Right renal pelvis (tissue), 4 donors: ENCODE data around the gene CBX3. TPM values are rescaled to one million over a fixed set of nuclear protein-coding genes. Genes with fewer than 3 reads are reported as not detected.
"Not testable (repeated sequence)": the region's sequence is repeated elsewhere in the genome, so short reads cannot be mapped to it uniquely, and the experiment has no call there.

Source experiments
- DNase-seq, 4 donors: peaks; one replicate each; pipeline ENCODE4 v3.0.0-alpha.2; 2013; ENCODE audit warnings: low read depth in 4 of 4, low spot score in 3 of 4, missing footprints in 1 of 4
- polyA plus RNA-seq, 4 donors: library from polyadenylated mRNA; unstranded; fragments of 120-200 nt; gene quantifications; one replicate each; pipeline ENCODE4 v1.2.1, GENCODE V29; 2013; ENCODE audit not compliant: insufficient read length in 4 of 4

Gene CBX3
- polyA plus RNA-seq, 4 donors, result 301 to 379 (median 365) TPM

GRCh38 chr7:26200038-26200443, 1.5 kb upstream of the CBX3 start:
- peak in 2 of 4 donors; percentile 67 to 79 for DNase-seq

- peak; percentile 99 to 100 (median 99) for DNase-seq
Observed at GRCh38 chr7:26200444-26201246, 900 bp upstream of the CBX3 start, which contains the start of gene HNRNPA2B1. Gene HNRNPA2B1 (minus strand): TSS chr7:26200746. CDS start chr7:26200577, 169 bp downstream.

- DNase-seq, result peak in 1 of 4 donors; percentile 37
Observed at GRCh38 chr7:26202019-26202990, 760 bp downstream of the CBX3 start.

GRCh38 chr7:26203016-26203415, 1.5 kb downstream of the CBX3 start:
- DNase-seq, result no peak

GRCh38 chr7:26208040-26208439, 6.5 kb downstream of the CBX3 start:
- DNase-seq, result no peak

GRCh38 chr7:26212921-26213718, 11.6 kb downstream of the CBX3 start:
- no peak for DNase-seq

- no peak for DNase-seq
Observed at GRCh38 chr7:26213807-26214515, 12.4 kb downstream of the CBX3 start.

GRCh38 chr7:26216049-26216448, 14.5 kb downstream of the CBX3 start:
- DNase-seq, result no peak

GRCh38 chr7:26224359-26224758, 22.8 kb downstream of the CBX3 start:
- no peak for DNase-seq

GRCh38 chr7:26227987-26228386, 26.4 kb downstream of the CBX3 start:
- no peak for DNase-seq

GRCh38 chr7:26233902-26234511, 32.5 kb downstream of the CBX3 start:
- no peak for DNase-seq

GRCh38 chr7:26237035-26237807, 35.7 kb downstream of the CBX3 start:
- no peak for DNase-seq

GRCh38 chr7:26238032-26238431, 36.5 kb downstream of the CBX3 start:
- DNase-seq, result no peak

- DNase-seq, result no peak
Observed at GRCh38 chr7:26245150-26245549, 43.6 kb downstream of the CBX3 start.

- DNase-seq, result no peak
Observed at GRCh38 chr7:26250239-26250638, 48.7 kb downstream of the CBX3 start.

- DNase-seq, result not testable (repeated sequence)
Observed at GRCh38 chr7:26261866-26262265, 60.3 kb downstream of the CBX3 start.
